Activated naive CD8-positive, alpha-beta T cell treated with anti-CD3 and anti-CD28 coated beads for 36 hours (primary cell): ENCODE data around the gene PAM. TPM values are rescaled to one million over a fixed set of nuclear protein-coding genes. Genes with fewer than 3 reads are reported as not detected.
"Not testable (repeated sequence)": the region's sequence is repeated elsewhere in the genome, so short reads cannot be mapped to it uniquely, and the experiment has no call there.

Experiments
- DNase-seq: peaks from one replicate; pipeline ENCODE4 v3.0.0; 2021
- H3K27ac Mint-ChIP-seq: one replicate; pipeline ENCODE4 v1.8.0; 2022; ENCODE audit warnings: mild to moderate bottlenecking, moderate library complexity, mixed read lengths
- H3K27me3 Mint-ChIP-seq: one replicate; pipeline ENCODE4 v1.8.0; 2022; ENCODE audit warnings: mild to moderate bottlenecking, mixed read lengths
- H3K36me3 Mint-ChIP-seq: one replicate; pipeline ENCODE4 v1.8.0; 2021; ENCODE audit warnings: mild to moderate bottlenecking, mixed read lengths
- H3K4me1 Mint-ChIP-seq: one replicate; pipeline ENCODE4 v1.8.0; 2021; ENCODE audit warnings: mixed read lengths
- H3K4me3 Mint-ChIP-seq: one replicate; pipeline ENCODE4 v1.8.0; 2022; ENCODE audit warnings: mild to moderate bottlenecking, moderate library complexity, mixed read lengths
- H3K9me3 Mint-ChIP-seq: one replicate; pipeline ENCODE4 v1.8.0; 2022; ENCODE audit warnings: mixed read lengths
- total RNA-seq, 2 experiments: library from RNA; stranded (reverse); gene quantifications; one replicate each; pipeline ENCODE4 v1.2.3, GENCODE V29; 2021

The PAM gene
- total RNA-seq, 2 experiments from 2014 or later: 42.0 to 54.0 TPM

- no peak for DNase-seq
Observed at GRCh38 chr5:102996011-102996575, 241.0 kb downstream of the PAM start.

GRCh38 chr5:102998224-102998623 is 243.1 kb downstream of the PAM start:
- H3K27me3 Mint-ChIP-seq: no peaks in the 10 kb centered on the region
- peaks cover 3% of the 10 kb centered on the region for H3K4me1 Mint-ChIP-seq
- peaks cover 3% of the 10 kb centered on the region for H3K9me3 Mint-ChIP-seq
- no peak overlapping the region for H3K27ac Mint-ChIP-seq
- H3K4me3 Mint-ChIP-seq: no peak overlapping the region
- DNase-seq: no peak
- H3K36me3 Mint-ChIP-seq: peaks cover 35% of the 10 kb centered on the region

More at GRCh38 chr5:102996011-102996575, 241.0 kb downstream of the PAM start:
- Mint-ChIP-seq H3K4me3 (no peak overlapping the region), H3K9me3 (peaks cover 3% of the 10 kb centered on the region), H3K4me1 (peaks cover 3% of the 10 kb centered on the region), H3K27me3 (no peaks in the 10 kb centered on the region), H3K36me3 (peaks cover 35% of the 10 kb centered on the region), H3K27ac (no peak overlapping the region)

- Mint-ChIP-seq H3K4me3 (no peak overlapping the region), H3K27ac (no peak overlapping the region), H3K4me1 (peaks cover 3% of the 10 kb centered on the region), H3K36me3 (peaks cover 30% of the 10 kb centered on the region), H3K9me3 (peaks cover 3% of the 10 kb centered on the region), H3K27me3 (no peaks in the 10 kb centered on the region)
- DNase-seq: no peak
Observed at GRCh38 chr5:102999191-102999590, 244.1 kb downstream of the PAM start.

- not testable (repeated sequence) for H3K4me3 Mint-ChIP-seq, DNase-seq, H3K9me3 Mint-ChIP-seq, H3K4me1 Mint-ChIP-seq, H3K27ac Mint-ChIP-seq, H3K27me3 Mint-ChIP-seq
- H3K36me3 Mint-ChIP-seq: peaks cover 28% of the 10 kb centered on the region
Observed at GRCh38 chr5:102999621-103000020, 244.5 kb downstream of the PAM start.

- Mint-ChIP-seq H3K27ac (no peak overlapping the region), H3K4me3 (no peak overlapping the region), H3K9me3 (peaks cover 3% of the 10 kb centered on the region)
Observed at GRCh38 chr5:103000089-103000488, 245.0 kb downstream of the PAM start.

GRCh38 chr5:103003872-103004271 is 248.8 kb downstream of the PAM start:
- H3K4me3 Mint-ChIP-seq: no peak overlapping the region
- H3K27me3 Mint-ChIP-seq: no peaks in the 10 kb centered on the region
- H3K36me3 Mint-ChIP-seq: peaks cover 24% of the 10 kb centered on the region
- no peak overlapping the region for H3K27ac Mint-ChIP-seq
- no peaks in the 10 kb centered on the region for H3K4me1 Mint-ChIP-seq
- no peak for DNase-seq
- peaks cover 3% of the 10 kb centered on the region for H3K9me3 Mint-ChIP-seq

More at GRCh38 chr5:103000089-103000488, 245.0 kb downstream of the PAM start:
- Mint-ChIP-seq H3K36me3 (peaks cover 24% of the 10 kb centered on the region), H3K27me3 (no peaks in the 10 kb centered on the region), H3K4me1 (no peaks in the 10 kb centered on the region)
- no peak for DNase-seq

GRCh38 chr5:103005276-103005675 is 250.2 kb downstream of the PAM start:
- Mint-ChIP-seq H3K9me3 (no peaks in the 10 kb centered on the region), H3K36me3 (peaks cover 14% of the 10 kb centered on the region), H3K4me3 (no peak overlapping the region), H3K27me3 (no peaks in the 10 kb centered on the region), H3K27ac (no peak overlapping the region), H3K4me1 (no peaks in the 10 kb centered on the region)
- DNase-seq: no peak

GRCh38 chr5:103006921-103007320 is 251.8 kb downstream of the PAM start:
- Mint-ChIP-seq H3K4me1 (no peaks in the 10 kb centered on the region), H3K9me3 (peaks cover 2% of the 10 kb centered on the region), H3K27me3 (no peaks in the 10 kb centered on the region), H3K27ac (no peak overlapping the region), H3K36me3 (peaks cover 20% of the 10 kb centered on the region), H3K4me3 (no peak overlapping the region)
- DNase-seq: no peak

- Mint-ChIP-seq H3K36me3 (peaks cover 29% of the 10 kb centered on the region), H3K9me3 (peaks cover 2% of the 10 kb centered on the region)
Observed at GRCh38 chr5:103010168-103010567, 255.1 kb downstream of the PAM start.

GRCh38 chr5:103013933-103014552 is 258.9 kb downstream of the PAM start:
- Mint-ChIP-seq H3K9me3 (peaks cover 2% of the 10 kb centered on the region), H3K27me3 (no peaks in the 10 kb centered on the region), H3K4me3 (no peak overlapping the region), H3K4me1 (no peaks in the 10 kb centered on the region), H3K36me3 (peaks cover 24% of the 10 kb centered on the region), H3K27ac (no peak overlapping the region)
- no peak for DNase-seq

More at GRCh38 chr5:103010168-103010567, 255.1 kb downstream of the PAM start:
- H3K27ac Mint-ChIP-seq: no peak overlapping the region
- H3K27me3 Mint-ChIP-seq: no peaks in the 10 kb centered on the region
- no peaks in the 10 kb centered on the region for H3K4me1 Mint-ChIP-seq
- no peak overlapping the region for H3K4me3 Mint-ChIP-seq
- no peak for DNase-seq

- Mint-ChIP-seq H3K36me3 (peaks cover 22% of the 10 kb centered on the region), H3K4me1 (no peaks in the 10 kb centered on the region), H3K27me3 (no peaks in the 10 kb centered on the region)
Observed at GRCh38 chr5:103014983-103015382, 259.9 kb downstream of the PAM start.

GRCh38 chr5:103016167-103016566 is 261.1 kb downstream of the PAM start:
- H3K4me3 Mint-ChIP-seq: no peak overlapping the region
- H3K27me3 Mint-ChIP-seq: no peaks in the 10 kb centered on the region
- peaks cover 25% of the 10 kb centered on the region for H3K36me3 Mint-ChIP-seq
- DNase-seq: no peak
- peaks cover 2% of the 10 kb centered on the region for H3K9me3 Mint-ChIP-seq
- H3K4me1 Mint-ChIP-seq: no peaks in the 10 kb centered on the region
- no peak overlapping the region for H3K27ac Mint-ChIP-seq

More at GRCh38 chr5:103014983-103015382, 259.9 kb downstream of the PAM start:
- Mint-ChIP-seq H3K27ac (no peak overlapping the region), H3K4me3 (no peak overlapping the region), H3K9me3 (peaks cover 2% of the 10 kb centered on the region)
- DNase-seq: no peak

- Mint-ChIP-seq H3K4me3 (no peak overlapping the region), H3K27me3 (no peaks in the 10 kb centered on the region), H3K36me3 (peaks cover 10% of the 10 kb centered on the region), H3K27ac (no peak overlapping the region), H3K4me1 (no peaks in the 10 kb centered on the region), H3K9me3 (no peaks in the 10 kb centered on the region)
- DNase-seq: no peak
Observed at GRCh38 chr5:103019804-103020203, 264.7 kb downstream of the PAM start.

- no peak overlapping the region for H3K27ac Mint-ChIP-seq
- peaks cover 13% of the 10 kb centered on the region for H3K36me3 Mint-ChIP-seq
- no peaks in the 10 kb centered on the region for H3K4me1 Mint-ChIP-seq
- no peaks in the 10 kb centered on the region for H3K9me3 Mint-ChIP-seq
- DNase-seq: no peak
- H3K27me3 Mint-ChIP-seq: no peaks in the 10 kb centered on the region
- no peak overlapping the region for H3K4me3 Mint-ChIP-seq
Observed at GRCh38 chr5:103021314-103021713, 266.2 kb downstream of the PAM start.

GRCh38 chr5:103027267-103027666 is 272.2 kb downstream of the PAM start:
- no peak for DNase-seq
- Mint-ChIP-seq H3K36me3 (peaks cover 11% of the 10 kb centered on the region), H3K27me3 (no peaks in the 10 kb centered on the region), H3K4me1 (no peaks in the 10 kb centered on the region), H3K4me3 (no peak overlapping the region), H3K9me3 (no peaks in the 10 kb centered on the region), H3K27ac (no peak overlapping the region)

- Mint-ChIP-seq H3K4me3 (no peak overlapping the region), H3K9me3 (no peaks in the 10 kb centered on the region), H3K36me3 (peaks cover 9% of the 10 kb centered on the region), H3K27me3 (peaks cover 3% of the 10 kb centered on the region), H3K4me1 (no peaks in the 10 kb centered on the region), H3K27ac (no peak overlapping the region)
- DNase-seq: no peak
Observed at GRCh38 chr5:103031607-103032006, 276.5 kb downstream of the PAM start.
